MV-4-11 (cell line): ENCODE measurements around the gene TFAP2C.

Experiments
- DNase-seq: peaks from one replicate; lab custom pipeline; 2025; lab: John Stamatoyannopoulos, UW

The TFAP2C gene

GRCh38 chr20:56628873-56629463 is at the start of gene TFAP2C:
Gene TFAP2C (plus strand): TSS chr20:56629306. CDS start chr20:56629545, 239 bp downstream.
- peak; percentile 69 for DNase-seq

GRCh38 chr20:56580226-56580625 is 48.9 kb upstream of the TFAP2C start:
- DNase-seq: no peak

- DNase-seq: no peak
Observed at GRCh38 chr20:56581701-56582100, 47.4 kb upstream of the TFAP2C start.

- peak; percentile 91 for DNase-seq
Observed at GRCh38 chr20:56582542-56582941, 46.6 kb upstream of the TFAP2C start.

- no peak for DNase-seq
Observed at GRCh38 chr20:56584916-56585315, 44.2 kb upstream of the TFAP2C start.

- no peak for DNase-seq
Observed at GRCh38 chr20:56587307-56588041, 41.6 kb upstream of the TFAP2C start.

GRCh38 chr20:56588996-56589395 is 40.1 kb upstream of the TFAP2C start:
- DNase-seq: no peak

- no peak for DNase-seq
Observed at GRCh38 chr20:56589633-56590032, 39.5 kb upstream of the TFAP2C start.

- no peak for DNase-seq
Observed at GRCh38 chr20:56590888-56591287, 38.2 kb upstream of the TFAP2C start.

GRCh38 chr20:56592211-56592610 is 36.9 kb upstream of the TFAP2C start:
- DNase-seq: no peak

- no peak for DNase-seq
Observed at GRCh38 chr20:56592817-56593216, 36.3 kb upstream of the TFAP2C start.

- DNase-seq: no peak
Observed at GRCh38 chr20:56595746-56596475, 33.2 kb upstream of the TFAP2C start.

- no peak for DNase-seq
Observed at GRCh38 chr20:56601166-56601565, 27.9 kb upstream of the TFAP2C start.

- no peak for DNase-seq
Observed at GRCh38 chr20:56604673-56605072, 24.4 kb upstream of the TFAP2C start.

- no peak for DNase-seq
Observed at GRCh38 chr20:56605261-56605996, 23.7 kb upstream of the TFAP2C start.

GRCh38 chr20:56606174-56606945 is 22.7 kb upstream of the TFAP2C start:
- no peak for DNase-seq

- DNase-seq: no peak
Observed at GRCh38 chr20:56607061-56607704, 21.9 kb upstream of the TFAP2C start.

- DNase-seq: no peak
Observed at GRCh38 chr20:56608376-56608775, 20.7 kb upstream of the TFAP2C start.

GRCh38 chr20:56609321-56609720 is 19.8 kb upstream of the TFAP2C start:
- DNase-seq: no peak

- DNase-seq: no peak
Observed at GRCh38 chr20:56610098-56610497, 19.0 kb upstream of the TFAP2C start.

GRCh38 chr20:56614196-56614595 is 14.9 kb upstream of the TFAP2C start:
- DNase-seq: no peak
